C4-2B (cell line): ENCODE data around the gene MEA1.

Source experiments
- CTCF ChIP-seq: fragments of 450-650 bp; conservative IDR thresholded peaks from 2 replicates; pipeline ENCODE4 v1.5.1; 2017; ENCODE audit warnings: mild to moderate bottlenecking
- ZFX ChIP-seq: fragments of 450-650 bp; IDR thresholded peaks from 2 replicates; pipeline ENCODE4 v1.6.1; 2017

GRCh38 chr6:43058531-43058930 is 44.8 kb upstream of the MEA1 start:
- TF ChIP-seq CTCF, result no peak
- TF ChIP-seq ZFX, result no peak
